Thyroid gland (tissue), 4 donors: Measurements from ENCODE around the gene LRFN3. TPM values are rescaled to one million over a fixed set of nuclear protein-coding genes. Genes with fewer than 3 reads are reported as not detected.
A peak's percentile ranks its signal among the peaks of the same experiment; 100 is the strongest.

Experiments used
- DNase-seq, 2 donors: peaks; one replicate each; pipeline ENCODE4 v3.0.0-alpha.2; 2019
- H3K27ac ChIP-seq, 3 donors: fragments of 200-600 bp; sonication (generic); 1 replicate in 2 of 3; 2 replicates in 1 of 3; pipeline ENCODE4 v1.5.1; 2016 to 2019; ENCODE audit warnings: mild to moderate bottlenecking in 1 of 3, moderate library complexity in 1 of 3
- H3K27me3 ChIP-seq: fragments of 200-600 bp; sonication (generic); one replicate; pipeline ENCODE4 v1.5.1; 2019
- H3K36me3 ChIP-seq, 2 donors: fragments of 200-600 bp; sonication (generic); one replicate each; pipeline ENCODE4 v1.5.1; 2016 to 2019
- H3K4me1 ChIP-seq, 2 donors: fragments of 200-600 bp; sonication (generic); one replicate each; pipeline ENCODE4 v1.5.1; 2017 to 2019
- H3K4me3 ChIP-seq, 3 donors: fragments of 200-600 bp; sonication (generic); replicated peaks in 1 of 3; 1 replicate in 2 of 3; 2 replicates in 1 of 3; pipeline ENCODE4 v1.5.1; 2016; ENCODE audit warnings: mild to moderate bottlenecking in 1 of 3
- H3K9me3 ChIP-seq: fragments of 200-600 bp; sonication (generic); one replicate; pipeline ENCODE4 v1.5.1; 2017
- CTCF ChIP-seq, 6 experiments: fragments of 200-600 bp in 3 of 6; fragments of 450-650 bp in 3 of 6; sonication (generic) in 3 of 6; IDR thresholded peaks; one replicate each; pipeline ENCODE4 v1.5.1; 2016 to 2019; ENCODE audit warnings: antibody characterized with exemption in 6 of 6, mild to moderate bottlenecking in 2 of 6, inconsistent platforms in 1 of 6, moderate library complexity in 1 of 6
- POLR2A ChIP-seq, 2 donors: fragments of 450-650 bp; IDR thresholded peaks; one replicate each; pipeline ENCODE4 v1.6.1; 2017; ENCODE audit warnings: antibody characterized with exemption in 2 of 2, mild to moderate bottlenecking in 2 of 2, moderate library complexity in 1 of 2
- WGBS, 2 donors: methylation state at CpG; one replicate each; pipeline ENCODE4 v1.1.5; 2017; 5-methylcytosine and 5-hydroxymethylcytosine counted together
- intact Hi-C: fragments of 100-400 bp; cut with DNase I; formaldehyde crosslinking; loops from one replicate; pipeline ENCODE4 v1.15.1; 2023
- small RNA-seq: library from RNA; depleted of rRNA; stranded (forward); fragments of <200 nt; gene quantifications from one replicate; pipeline ENCODE3, GENCODE V24; 2016
- total RNA-seq, 4 donors: library from RNA; depleted of rRNA; stranded (reverse); fragments of >200 nt; gene quantifications; one replicate each; pipeline ENCODE4 v1.2.3, GENCODE V29; 2016

Gene LRFN3
- total RNA-seq, 4 donors from 2014 or later = 7.1 to 15.5 (median 11.1) TPM

GRCh38 chr19:35992907-35993765 is 57.0 kb downstream of the LRFN3 start:
- WGBS, 2 donors = 89 to 95% methylated on average over 8 of the region's 8 CpGs
- peaks cover 0 to under 1% of the 10 kb centered on the region in 2 donors for H3K36me3 ChIP-seq
- TF ChIP-seq POLR2A (IDR thresholded peaks at IDR 0.05) = no peak
- no peak for TF ChIP-seq CTCF (IDR thresholded peaks at IDR 0.05)
- DNase-seq = no peak
- intact Hi-C loops = no loop called here
- H3K27me3 ChIP-seq = no peaks in the 10 kb centered on the region
- no peaks in the 10 kb centered on the region for H3K9me3 ChIP-seq
- H3K4me1 ChIP-seq = peaks cover 16 to 26% of the 10 kb centered on the region in 2 donors
- H3K4me3 ChIP-seq = no peak overlapping the region
- H3K27ac ChIP-seq = no peak overlapping the region

GRCh38 chr19:35993923-35994598 is 57.9 kb downstream of the LRFN3 start:
- Histone ChIP-seq H3K36me3 (peaks cover 0 to 3% of the 10 kb centered on the region in 2 donors), H3K9me3 (no peaks in the 10 kb centered on the region), H3K4me1 (peaks cover 16 to 29% of the 10 kb centered on the region in 2 donors), H3K27me3 (no peaks in the 10 kb centered on the region), H3K4me3 (peak overlapping the region in 2 of 3 donors; percentile 51 to 85), H3K27ac (peak overlapping the region in 1 of 3 donors; percentile 68)
- TF ChIP-seq CTCF (IDR thresholded peaks at IDR 0.05) = no peak
- no peak for TF ChIP-seq POLR2A (IDR thresholded peaks at IDR 0.05)
- WGBS, 2 donors = 37 to 40% methylated on average over 22 to 28 of the region's 49 CpGs
- DNase-seq = peak; percentile 11 to 23
- intact Hi-C loops = no loop called here

Small RNA genes within 50 kb of the gene (small RNA-seq; reads per million reads assigned to genes)
- gene AF038458.1 = not detected

Other genes with a start within 250 kb of the LRFN3 start
- gene ZBTB32, start 231.8 kb upstream of the LRFN3 start, total RNA-seq = not detected
- 10 to 100 TPM; 12.4 to 29.4 (median 19.7) TPM for gene KMT2B, start 218.4 kb upstream of the LRFN3 start, total RNA-seq
- gene IGFLR1, start 193.9 kb upstream of the LRFN3 start, total RNA-seq = 1 to 10 TPM; 5.2 to 6.1 (median 5.9) TPM
- 10 to 100 TPM; 29.7 to 51.7 (median 36.8) TPM for gene U2AF1L4, start 191.0 kb upstream of the LRFN3 start, total RNA-seq
- gene PSENEN, start 190.7 kb upstream of the LRFN3 start, total RNA-seq = 10 to 100 TPM; 34.0 to 73.8 (median 40.5) TPM
- 10 to 100 TPM in 2 of 4 donors, 1 to 10 TPM in 2; 8.2 to 21.5 (median 14.1) TPM for gene LIN37, start 187.8 kb upstream of the LRFN3 start, total RNA-seq
- gene HSPB6, start 179.3 kb upstream of the LRFN3 start, total RNA-seq = 10 to 100 TPM; 17.3 to 31.8 (median 23.1) TPM
- 10 to 100 TPM in 3 of 4 donors, 1 to 10 TPM in 1; 8.2 to 34.3 (median 13.2) TPM for gene PROSER3, start 178.2 kb upstream of the LRFN3 start, total RNA-seq
- gene ARHGAP33, start 160.8 kb upstream of the LRFN3 start, total RNA-seq = 10 to 100 TPM in 3 of 4 donors, 1 to 10 TPM in 1; 4.2 to 16.0 (median 13.0) TPM
- gene PRODH2, start 123.5 kb upstream of the LRFN3 start, total RNA-seq = not detected
- not detected for gene NPHS1, start 83.9 kb upstream of the LRFN3 start, total RNA-seq
- gene KIRREL2, start 79.5 kb upstream of the LRFN3 start, total RNA-seq = under 1 TPM in 2 of 4 donors, not detected in 2; 0.20 to 0.33 TPM
- gene APLP1, start 67.8 kb upstream of the LRFN3 start, total RNA-seq = 1 to 10 TPM in 2 of 4 donors, under 1 TPM in 2; 0.67 to 5.3 (median 2.8) TPM
- gene NFKBID, start 35.8 kb upstream of the LRFN3 start, total RNA-seq = 10 to 100 TPM in 3 of 4 donors, 1 to 10 TPM in 1; 7.0 to 56.7 (median 16.9) TPM
- 1 to 10 TPM in 2 of 4 donors, not detected in 2; 1.4 to 4.4 TPM for gene HCST, start 33.8 kb upstream of the LRFN3 start, total RNA-seq
- 10 to 100 TPM; 10.1 to 80.4 (median 27.5) TPM for gene TYROBP, start 28.1 kb upstream of the LRFN3 start, total RNA-seq
- 10 to 100 TPM; 51.4 to 96.8 (median 66.7) TPM for gene SDHAF1, start 58.8 kb downstream of the LRFN3 start, total RNA-seq
- gene SYNE4, start 72.4 kb downstream of the LRFN3 start, total RNA-seq = 10 to 100 TPM in 3 of 4 donors, 1 to 10 TPM in 1; 9.7 to 15.4 (median 12.6) TPM
- 10 to 100 TPM; 15.4 to 60.9 (median 32.0) TPM for gene ALKBH6, start 77.8 kb downstream of the LRFN3 start, total RNA-seq
- 1 to 10 TPM; 1.9 to 3.8 (median 2.9) TPM for gene CLIP3, start 96.5 kb downstream of the LRFN3 start, total RNA-seq
- 10 to 100 TPM in 2 of 4 donors, 1 to 10 TPM in 2; 5.0 to 14.2 (median 10.1) TPM for gene THAP8, start 117.9 kb downstream of the LRFN3 start, total RNA-seq
- gene WDR62, start 118.5 kb downstream of the LRFN3 start, total RNA-seq = 1 to 10 TPM in 1 of 4 donors, under 1 TPM in 3; 0.78 to 1.8 (median 0.84) TPM
- gene OVOL3, start 174.8 kb downstream of the LRFN3 start, total RNA-seq = not detected
- 100 to 1,000 TPM in 1 of 4 donors, 10 to 100 TPM in 3; 53.7 to 101 (median 76.9) TPM for gene POLR2I, start 178.5 kb downstream of the LRFN3 start, total RNA-seq
- 100 to 1,000 TPM in 2 of 4 donors, 10 to 100 TPM in 2; 57.2 to 143 (median 104) TPM for gene TBCB, start 179.1 kb downstream of the LRFN3 start, total RNA-seq
- 100 to 1,000 TPM; 153 to 179 (median 166) TPM for gene CAPNS1, start 203.7 kb downstream of the LRFN3 start, total RNA-seq
- gene COX7A1, start 216.1 kb downstream of the LRFN3 start, total RNA-seq = 10 to 100 TPM in 3 of 4 donors, 1 to 10 TPM in 1; 8.0 to 36.7 (median 21.2) TPM